Kidney (tissue), 14 donors: ENCODE results near the gene GAL3ST2. TPM values are rescaled to one million over a fixed set of nuclear protein-coding genes. Genes with fewer than 3 reads are reported as not detected.

Experiments used
- DNase-seq, 5 donors: peaks; one replicate each; pipeline ENCODE4 v3.0.0-alpha.2; 2013 to 2020
- FAIRE-seq: peaks from 2 replicates; lab custom pipeline; 2012; peaks lifted over from hg19 to GRCh38; lab: Jason Lieb, UNC
- H3K27ac ChIP-seq, 2 donors: one replicate each; pipeline ENCODE4 v1.7.0; 2013; ENCODE audit warnings: low read depth in 2 of 2, low read length in 2 of 2, inconsistent platforms in 1 of 2
- H3K27me3 ChIP-seq: one replicate; pipeline ENCODE4 v1.7.1; 2013; ENCODE audit warnings: low read length, inconsistent platforms; ENCODE audit not compliant: control insufficient read depth, insufficient read depth
- H3K36me3 ChIP-seq, 3 donors: one replicate each; pipeline versions ENCODE4 v1.7.0 to v1.7.1; 2013; ENCODE audit warnings: low read length in 3 of 3, control low read depth in 1 of 3, inconsistent platforms in 1 of 3; ENCODE audit not compliant: insufficient read depth in 3 of 3, control insufficient read depth in 2 of 3
- H3K4me1 ChIP-seq, 3 donors: one replicate each; pipeline versions ENCODE4 v1.7.0 to v1.7.1; 2013; ENCODE audit warnings: low read length in 3 of 3, inconsistent platforms in 1 of 3, low read depth in 1 of 3; ENCODE audit not compliant: control insufficient read depth in 2 of 3, insufficient read depth in 2 of 3
- H3K4me3 ChIP-seq, 3 donors: one replicate each; pipeline versions ENCODE4 v1.7.0 to v1.8.1; 2013; ENCODE audit warnings: low read length in 3 of 3, control low read depth in 1 of 3, inconsistent platforms in 1 of 3
- H3K9ac ChIP-seq, 3 donors: one replicate each; pipeline versions ENCODE4 v1.7.0 to v1.7.1; 2013; ENCODE audit warnings: low read length in 3 of 3, control low read depth in 1 of 3, inconsistent platforms in 1 of 3
- H3K9me3 ChIP-seq, 3 donors: one replicate each; pipeline versions ENCODE4 v1.7.0 to v1.7.1; 2013; ENCODE audit warnings: low read length in 3 of 3, control low read depth in 1 of 3, inconsistent platforms in 1 of 3; ENCODE audit not compliant: control insufficient read depth in 2 of 3, insufficient read depth in 1 of 3
- intact Hi-C: fragments of 100-400 bp; cut with DNase I; formaldehyde crosslinking; loops from one replicate; pipeline ENCODE4 v1.11.1; 2022
- polyA plus RNA-seq: library from polyadenylated mRNA; stranded (reverse); fragments of 350-450 nt; fragmentation: Illumina TruSeq; extraction: RNeasy Lipid Tissue Mini Kit (QIAGEN cat#74804); gene quantifications from one replicate; pipeline ENCODE4 v1.2.3, GENCODE V29; 2014; ENCODE audit warnings: low read depth, low replicate concordance; ENCODE audit not compliant: insufficient read depth
- total RNA-seq: library from RNA; stranded (reverse); fragmentation: NEBNext Ultra II Directional; extraction: Animal tissue kit (Norgen Biotek cat#: 25700); gene quantifications from one replicate; pipeline ENCODE4 v1.2.1, GENCODE V29; 2021
- TF ChIP-seq, protein P1 (sequence below): IDR thresholded peaks from 3 replicates; pipeline ENCODE4 v1.5.1; 2012; ENCODE audit warnings: mild to moderate bottlenecking, moderate library complexity, borderline replicate concordance; ENCODE audit not compliant: insufficient read depth; ENCODE audit errors: extremely low read depth
- donor health status: control.
- donor health status: control.
- donor health status: control.
- donor health status: control.
- donor health status: control.
- donor health status: DM: yes; HTN: yes; CAD: no.
- donor health status: Normal renal cell carcinoma (clear cell type).

GAL3ST2 gene
- total and polyA plus RNA-seq, 2 donors from 2014 or later: 0.19 to 0.39 TPM

DNA sequence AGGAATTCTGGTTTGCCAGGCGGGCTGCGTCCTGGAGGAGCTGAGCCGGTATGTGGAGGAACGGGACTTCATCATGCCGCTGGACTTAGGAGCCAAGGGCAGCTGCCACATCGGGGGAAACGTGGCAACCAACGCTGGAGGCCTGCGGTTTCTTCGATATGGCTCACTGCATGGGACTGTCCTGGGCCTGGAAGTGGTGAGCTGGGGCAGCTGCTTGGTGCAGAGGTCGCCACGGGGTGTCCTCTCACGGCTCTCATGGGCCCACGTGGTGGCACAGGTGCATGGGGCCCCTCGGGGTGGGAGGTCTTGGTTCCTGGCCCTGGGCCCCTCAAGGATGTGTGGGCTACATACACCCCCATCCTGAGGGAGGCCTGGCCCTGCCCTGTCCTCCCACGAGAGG, 33.0 kb upstream of the GAL3ST2 start:
- DNase-seq: no peak
- H3K9me3 ChIP-seq: no peaks in the 10 kb centered on the region
- TF ChIP-seq, protein P1, sequence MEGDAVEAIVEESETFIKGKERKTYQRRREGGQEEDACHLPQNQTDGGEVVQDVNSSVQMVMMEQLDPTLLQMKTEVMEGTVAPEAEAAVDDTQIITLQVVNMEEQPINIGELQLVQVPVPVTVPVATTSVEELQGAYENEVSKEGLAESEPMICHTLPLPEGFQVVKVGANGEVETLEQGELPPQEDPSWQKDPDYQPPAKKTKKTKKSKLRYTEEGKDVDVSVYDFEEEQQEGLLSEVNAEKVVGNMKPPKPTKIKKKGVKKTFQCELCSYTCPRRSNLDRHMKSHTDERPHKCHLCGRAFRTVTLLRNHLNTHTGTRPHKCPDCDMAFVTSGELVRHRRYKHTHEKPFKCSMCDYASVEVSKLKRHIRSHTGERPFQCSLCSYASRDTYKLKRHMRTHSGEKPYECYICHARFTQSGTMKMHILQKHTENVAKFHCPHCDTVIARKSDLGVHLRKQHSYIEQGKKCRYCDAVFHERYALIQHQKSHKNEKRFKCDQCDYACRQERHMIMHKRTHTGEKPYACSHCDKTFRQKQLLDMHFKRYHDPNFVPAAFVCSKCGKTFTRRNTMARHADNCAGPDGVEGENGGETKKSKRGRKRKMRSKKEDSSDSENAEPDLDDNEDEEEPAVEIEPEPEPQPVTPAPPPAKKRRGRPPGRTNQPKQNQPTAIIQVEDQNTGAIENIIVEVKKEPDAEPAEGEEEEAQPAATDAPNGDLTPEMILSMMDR: no peak
- H3K27ac ChIP-seq: no peak overlapping the region
- H3K9ac ChIP-seq: no peak overlapping the region
- H3K27me3 ChIP-seq: no peaks in the 10 kb centered on the region
- intact Hi-C loops: no loop called here
- FAIRE-seq: no peak
- H3K4me1 ChIP-seq: no peaks in the 10 kb centered on the region
- H3K36me3 ChIP-seq: peaks cover 0 to 15% (median 10%) of the 10 kb centered on the region in 3 donors
- H3K4me3 ChIP-seq: no peak overlapping the region

DNA sequence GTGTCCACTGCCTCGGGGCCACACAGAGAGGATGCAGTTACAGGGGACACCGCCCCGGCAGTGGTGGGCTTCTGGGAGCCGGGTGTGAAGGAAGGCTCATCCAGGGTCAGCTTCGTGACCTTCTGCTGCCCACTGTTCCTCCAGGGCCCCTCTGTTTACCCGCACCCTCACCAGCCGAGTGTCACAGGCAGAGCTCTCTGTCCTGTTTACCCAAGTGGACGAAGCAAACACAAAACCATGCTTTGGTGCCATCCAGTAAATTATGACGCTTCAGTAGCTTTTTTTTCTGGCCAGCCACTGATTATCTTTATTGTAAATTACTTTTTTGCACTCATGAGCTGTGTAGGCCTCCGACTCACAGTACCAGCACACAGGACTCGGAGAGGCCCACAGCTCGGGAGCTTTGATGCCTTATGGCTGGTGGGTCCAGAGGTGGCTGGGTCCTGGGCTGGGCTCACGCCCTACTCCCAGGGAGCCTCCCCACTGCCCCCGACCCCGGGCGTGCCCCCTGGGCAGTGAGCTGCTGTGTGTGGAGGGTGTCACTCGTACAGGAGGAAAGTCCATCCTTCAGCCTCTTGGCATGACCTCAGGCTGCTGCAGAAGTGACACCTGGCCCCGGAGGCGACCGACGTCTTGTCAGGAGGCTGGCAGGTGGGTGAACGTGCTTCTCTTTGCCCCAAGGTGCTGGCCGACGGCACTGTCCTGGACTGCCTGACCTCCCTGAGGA, 32.4 kb upstream of the GAL3ST2 start:
- no peaks in the 10 kb centered on the region for H3K27me3 ChIP-seq
- FAIRE-seq: no peak
- no peak overlapping the region for H3K4me3 ChIP-seq
- no peak overlapping the region for H3K9ac ChIP-seq
- H3K27ac ChIP-seq: no peak overlapping the region
- H3K4me1 ChIP-seq: no peaks in the 10 kb centered on the region
- intact Hi-C loops: no loop called here
- DNase-seq: no peak
- H3K9me3 ChIP-seq: no peaks in the 10 kb centered on the region
- TF ChIP-seq, protein P1: no peak
- H3K36me3 ChIP-seq: peaks cover 0 to 15% (median 10%) of the 10 kb centered on the region in 3 donors

DNA sequence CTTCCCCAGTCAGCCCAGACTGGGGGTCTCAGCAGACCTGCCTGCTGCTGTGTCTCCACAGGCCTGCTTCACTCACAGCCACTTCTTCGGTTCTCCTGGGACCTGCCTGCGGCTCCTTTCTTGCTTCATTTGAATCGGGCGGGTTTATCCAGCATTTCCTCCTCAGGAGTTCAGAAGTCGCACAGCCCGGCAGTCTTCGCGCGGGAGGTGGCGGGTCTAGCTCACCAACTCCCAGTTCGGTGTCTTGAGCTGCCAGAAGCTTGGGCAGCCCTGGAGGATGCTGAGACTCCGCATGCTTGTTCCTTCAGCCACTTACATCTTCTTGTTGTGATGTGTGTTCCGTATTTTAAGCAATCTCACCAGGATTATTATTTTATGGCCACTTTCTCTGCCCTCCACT, 31.3 kb upstream of the GAL3ST2 start:
- no peaks in the 10 kb centered on the region for H3K27me3 ChIP-seq
- H3K36me3 ChIP-seq: peaks cover 0 to 15% (median 10%) of the 10 kb centered on the region in 3 donors
- H3K9ac ChIP-seq: no peak overlapping the region
- intact Hi-C loops: no loop called here
- no peak overlapping the region for H3K4me3 ChIP-seq
- DNase-seq (no peak), FAIRE-seq (no peak)
- H3K4me1 ChIP-seq: no peaks in the 10 kb centered on the region
- TF ChIP-seq, protein P1: no peak
- H3K27ac ChIP-seq: no peak overlapping the region
- H3K9me3 ChIP-seq: no peaks in the 10 kb centered on the region
